HG03108 (cell line): ENCODE results near the gene NFE2L2.
"Not testable (repeated sequence)": the region's sequence is repeated elsewhere in the genome, so short reads cannot be mapped to it uniquely, and the experiment has no call there.

Experiments
- ATAC-seq: cut with Tn5 transposase; IDR thresholded peaks from one replicate; pipeline ENCODE4 v1.9.1; 2021; ENCODE audit warnings: moderate library complexity; ENCODE audit not compliant: unreplicated experiment

Gene NFE2L2

GRCh38 chr2:177264693-177265587 is at the start of gene NFE2L2:
Gene NFE2L2, minus strand, starts transcription at chr2:177264727. Its CDS starts 151 bp downstream, at chr2:177264576.
- peak; percentile 65 for ATAC-seq

- no peak for ATAC-seq
Measured at GRCh38 chr2:177314194-177314593, 49.7 kb upstream of the NFE2L2 start.

- ATAC-seq, result no peak
Measured at GRCh38 chr2:177313162-177313781, 48.7 kb upstream of the NFE2L2 start.

GRCh38 chr2:177312562-177312961 is 48.0 kb upstream of the NFE2L2 start:
- no peak for ATAC-seq

GRCh38 chr2:177309672-177310309 is 45.3 kb upstream of the NFE2L2 start:
- not testable (repeated sequence) for ATAC-seq

- no peak for ATAC-seq
Measured at GRCh38 chr2:177306550-177306949, 42.0 kb upstream of the NFE2L2 start.

GRCh38 chr2:177303939-177304338 is 39.4 kb upstream of the NFE2L2 start:
- no peak for ATAC-seq

- ATAC-seq, result no peak
Measured at GRCh38 chr2:177302552-177302951, 38.0 kb upstream of the NFE2L2 start.

GRCh38 chr2:177298191-177298590 is 33.7 kb upstream of the NFE2L2 start:
- no peak for ATAC-seq

GRCh38 chr2:177296040-177296439 is 31.5 kb upstream of the NFE2L2 start:
- peak; percentile 53 for ATAC-seq

GRCh38 chr2:177295484-177295883 is 31.0 kb upstream of the NFE2L2 start:
- no peak for ATAC-seq

GRCh38 chr2:177291701-177292100 is 27.2 kb upstream of the NFE2L2 start:
- ATAC-seq, result no peak

GRCh38 chr2:177289824-177290628 is 25.5 kb upstream of the NFE2L2 start:
- ATAC-seq, result peak; percentile 94

- ATAC-seq, result no peak
Measured at GRCh38 chr2:177287814-177288213, 23.3 kb upstream of the NFE2L2 start.

- no peak for ATAC-seq
Measured at GRCh38 chr2:177285892-177286715, 21.6 kb upstream of the NFE2L2 start.

- ATAC-seq, result no peak
Measured at GRCh38 chr2:177284531-177284930, 20.0 kb upstream of the NFE2L2 start.

- no peak for ATAC-seq
Measured at GRCh38 chr2:177283906-177284305, 19.4 kb upstream of the NFE2L2 start.

GRCh38 chr2:177282787-177283572 is 18.5 kb upstream of the NFE2L2 start:
- ATAC-seq, result no peak

- ATAC-seq, result no peak
Measured at GRCh38 chr2:177282181-177282641, 17.7 kb upstream of the NFE2L2 start.
